H1 (cell line): Measurements from ENCODE around the gene ARHGAP26. TPM values are rescaled to one million over a fixed set of nuclear protein-coding genes. Genes with fewer than 3 reads are reported as not detected.

Experiments
- CTCF ChIA-PET: fragments of 300-600 bp; sonication (Branson Sonifier 250); formaldehyde crosslinking; loops from one replicate; lab custom pipeline; 2021; ENCODE audit not compliant: partially characterized antibody; lab: Charles Lee
- POLR2A ChIA-PET: fragments of 300-600 bp; sonication (Branson Sonifier 250); formaldehyde crosslinking; loops from one replicate; lab custom pipeline; 2021; ENCODE audit warnings: inconsistent platforms; ENCODE audit not compliant: partially characterized antibody; lab: Charles Lee
- DNase-seq, 2 experiments: peaks; one replicate each; pipeline versions ENCODE4 v3.0.0 to v3.0.0-alpha.2; 2010 to 2022; ENCODE audit warnings: low spot score in 2 of 2, low read depth in 1 of 2, mixed read lengths in 1 of 2
- FAIRE-seq: peaks from 2 replicates; lab custom pipeline; 2011; peaks lifted over from hg19 to GRCh38; lab: Jason Lieb, UNC
- H2AFZ ChIP-seq: 2 replicates; pipeline ENCODE4 v1.8.1; 2012; ENCODE audit warnings: low read length, inconsistent platforms
- H2AK5ac ChIP-seq: 2 replicates; pipeline ENCODE4 v1.6.1; 2013; ENCODE audit warnings: low read depth, low read length
- H2BK120ac ChIP-seq: replicated peaks from 2 replicates; pipeline ENCODE3; 2013; ENCODE audit warnings: low read depth, low read length, inconsistent platforms
- H2BK12ac ChIP-seq: 2 replicates; pipeline ENCODE4 v1.6.1; 2013; ENCODE audit warnings: low read depth, low read length
- H2BK15ac ChIP-seq: 2 replicates; pipeline ENCODE4 v1.6.1; 2013; ENCODE audit warnings: low read length
- H2BK20ac ChIP-seq: 2 replicates; pipeline ENCODE4 v1.6.1; 2013; ENCODE audit warnings: low read length
- H2BK5ac ChIP-seq: 2 replicates; pipeline ENCODE4 v1.6.1; 2013; ENCODE audit warnings: low read depth, low read length
- H3K14ac ChIP-seq: 2 replicates; pipeline ENCODE4 v1.6.1; 2013; ENCODE audit warnings: inconsistent platforms; ENCODE audit not compliant: insufficient read length
- H3K18ac ChIP-seq: 2 replicates; pipeline ENCODE4 v1.6.1; 2013; ENCODE audit warnings: low read length; ENCODE audit errors: extremely low read depth
- H3K23ac ChIP-seq: 2 replicates; pipeline ENCODE4 v1.6.1; 2013; ENCODE audit warnings: inconsistent platforms; ENCODE audit not compliant: insufficient read length
- H3K23me2 ChIP-seq: 2 replicates; pipeline ENCODE4 v1.6.1; 2013; ENCODE audit warnings: low read depth, low read length
- H3K27ac ChIP-seq: 2 replicates; pipeline ENCODE4 v1.6.1; 2011; ENCODE audit warnings: low read depth, low read length, inconsistent platforms
- H3K27me3 ChIP-seq, 4 experiments: replicated peaks in 1 of 4; 1 replicate in 1 of 4; 2 replicates in 3 of 4; pipeline versions ENCODE4 v1.6.1 to v1.8.1; 2011 to 2013; ENCODE audit warnings: low read length in 3 of 4, mild to moderate bottlenecking in 3 of 4, inconsistent platforms in 2 of 4, mixed read lengths in 2 of 4, moderate library complexity in 1 of 4; ENCODE audit not compliant: control insufficient read depth in 3 of 4, insufficient read depth in 3 of 4; ENCODE audit errors: extremely low read depth in 1 of 4
- H3K36me3 ChIP-seq, 4 experiments: 2 replicates each; pipeline versions ENCODE4 v1.6.1 to v1.8.1; 2011 to 2013; ENCODE audit warnings: mild to moderate bottlenecking in 4 of 4, low read length in 3 of 4, moderate library complexity in 2 of 4, control low read depth in 1 of 4, inconsistent platforms in 1 of 4; ENCODE audit not compliant: insufficient read depth in 4 of 4, control insufficient read depth in 2 of 4
- H3K4ac ChIP-seq: replicated peaks from 2 replicates; pipeline ENCODE3; 2013; ENCODE audit warnings: low read length, low read depth, mixed read lengths, inconsistent platforms; ENCODE audit not compliant: insufficient read length
- H3K4me1 ChIP-seq, 4 experiments: replicated peaks in 1 of 4; 1 replicate in 1 of 4; 2 replicates in 3 of 4; pipeline versions ENCODE4 v1.6.1 to v1.8.1; 2011 to 2013; ENCODE audit warnings: low read length in 3 of 4, inconsistent platforms in 2 of 4, mixed read lengths in 1 of 4; ENCODE audit not compliant: insufficient read depth in 4 of 4, control insufficient read depth in 3 of 4
- H3K4me2 ChIP-seq, 2 experiments: 2 replicates each; pipeline versions ENCODE4 v1.6.1 to v1.8.1; 2011 to 2013; ENCODE audit warnings: low read depth in 2 of 2, low read length in 2 of 2, control low read depth in 1 of 2, inconsistent platforms in 1 of 2, mild to moderate bottlenecking in 1 of 2; ENCODE audit not compliant: insufficient read depth in 1 of 2
- H3K4me3 ChIP-seq, 4 experiments: fragments of 200-600, 300-600 bp in 1 of 4; sonication (generic), shearing (Covaris generic), sonication (Bioruptor Twin) in 1 of 4; 2 replicates each; pipeline versions ENCODE4 v1.5.1 to v1.8.1; 2011 to 2016; ENCODE audit warnings: low read length in 4 of 4, low read depth in 3 of 4, control low read depth in 2 of 4, inconsistent platforms in 2 of 4, mild to moderate bottlenecking in 2 of 4, mixed read lengths in 1 of 4, moderate library complexity in 1 of 4; ENCODE audit not compliant: insufficient read depth in 2 of 4; ENCODE audit errors: extremely low read depth in 1 of 4
- H3K56ac ChIP-seq: replicated peaks from 2 replicates; pipeline ENCODE3; 2013; ENCODE audit warnings: low read depth, mild to moderate bottlenecking, mixed read lengths, low read length, inconsistent platforms; ENCODE audit not compliant: insufficient read length
- H3K79me1 ChIP-seq: 2 replicates; pipeline ENCODE4 v1.6.1; 2013; ENCODE audit warnings: low read depth, low read length, control low read depth
- H3K79me2 ChIP-seq, 2 experiments: 2 replicates each; pipeline versions ENCODE4 v1.6.1 to v1.8.1; 2012 to 2013; ENCODE audit warnings: low read length in 2 of 2, mild to moderate bottlenecking in 2 of 2, inconsistent platforms in 1 of 2; ENCODE audit not compliant: insufficient read depth in 2 of 2, control insufficient read depth in 1 of 2
- H3K9ac ChIP-seq, 4 experiments: replicated peaks in 1 of 4; 1 replicate in 1 of 4; 2 replicates in 3 of 4; pipeline versions ENCODE4 v1.6.1 to v1.8.1; 2011 to 2013; ENCODE audit warnings: low read depth in 3 of 4, low read length in 3 of 4, control low read depth in 2 of 4, mild to moderate bottlenecking in 2 of 4, moderate library complexity in 2 of 4, inconsistent platforms in 1 of 4; ENCODE audit errors: extremely low read depth in 1 of 4
- H3K9me3 ChIP-seq, 2 experiments: 2 replicates each; pipeline versions ENCODE4 v1.6.1 to v1.8.1; 2012 to 2013; ENCODE audit warnings: mild to moderate bottlenecking in 2 of 2, moderate library complexity in 2 of 2, control low read depth in 1 of 2, inconsistent platforms in 1 of 2, low read depth in 1 of 2, low read length in 1 of 2, mixed read lengths in 1 of 2; ENCODE audit not compliant: insufficient read depth in 2 of 2
- H4K20me1 ChIP-seq, 2 experiments: replicated peaks in 1 of 2; 2 replicates each; pipeline versions ENCODE3 to v1.8.1; 2011 to 2013; ENCODE audit warnings: inconsistent platforms in 2 of 2, low read length in 2 of 2, mild to moderate bottlenecking in 1 of 2; ENCODE audit not compliant: insufficient read depth in 2 of 2, control insufficient read depth in 1 of 2
- H4K5ac ChIP-seq: 2 replicates; pipeline ENCODE4 v1.6.1; 2013; ENCODE audit warnings: low read length, low read depth, mixed read lengths, inconsistent platforms; ENCODE audit not compliant: insufficient read length
- H4K8ac ChIP-seq: 2 replicates; pipeline ENCODE4 v1.8.0; 2013; ENCODE audit warnings: mild to moderate bottlenecking, moderate library complexity, low read length, inconsistent platforms; ENCODE audit not compliant: insufficient read depth; ENCODE audit errors: extremely low read depth
- H4K91ac ChIP-seq: replicated peaks from 2 replicates; pipeline ENCODE3; 2013; ENCODE audit warnings: low read length, mixed read lengths, inconsistent platforms; ENCODE audit not compliant: insufficient read length
- ASH2L ChIP-seq: fragments of 200-600, 300-600 bp; sonication (generic); IDR thresholded peaks from one replicate; pipeline ENCODE4 v1.7.1; 2017; ENCODE audit warnings: low read length
- CEBPB ChIP-seq: IDR thresholded peaks from 2 replicates; pipeline ENCODE4 v1.6.1; 2012; ENCODE audit warnings: low read depth, low read length
- CHD2 ChIP-seq: IDR thresholded peaks from 2 replicates; pipeline ENCODE4 v1.6.1; 2012; ENCODE audit warnings: low read length, improper control_type of control experiment
- GABPA ChIP-seq: IDR thresholded peaks from 2 replicates; pipeline ENCODE4 v1.6.1; 2011; ENCODE audit warnings: mild to moderate bottlenecking, low read length, moderate library complexity, borderline replicate concordance; ENCODE audit not compliant: insufficient read depth
- HDAC6 ChIP-seq: IDR thresholded peaks from one replicate; pipeline ENCODE4 v1.7.1; 2012; ENCODE audit warnings: low read depth, mild to moderate bottlenecking, inconsistent platforms, low read length, moderate library complexity
- JUN ChIP-seq: IDR thresholded peaks from 2 replicates; pipeline ENCODE4 v1.6.1; 2011; ENCODE audit warnings: low read depth, mild to moderate bottlenecking, improper control_type of control experiment, low read length
- KDM1A ChIP-seq: fragments of 200-600, 300-600 bp; sonication (generic); IDR thresholded peaks from 2 replicates; pipeline ENCODE4 v1.7.1; 2016; ENCODE audit warnings: mild to moderate bottlenecking, low read length, borderline replicate concordance
- NRF1 ChIP-seq: IDR thresholded peaks from 2 replicates; pipeline ENCODE4 v1.6.1; 2011; ENCODE audit warnings: mild to moderate bottlenecking, low read depth, low read length, improper control_type of control experiment
- POLR2A ChIP-seq, 2 experiments: IDR thresholded peaks; 1 replicate in 1 of 2; 2 replicates in 1 of 2; pipeline ENCODE4 v1.6.1; 2011; ENCODE audit warnings: low read depth in 2 of 2, low read length in 2 of 2, mild to moderate bottlenecking in 2 of 2; ENCODE audit errors: control extremely low read depth in 1 of 2
- SAP30 ChIP-seq: fragments of 300-600 bp; sonication (generic); IDR thresholded peaks from 2 replicates; pipeline ENCODE4 v1.7.1; 2012; ENCODE audit warnings: low read length, moderate library complexity, mild to moderate bottlenecking, inconsistent platforms; ENCODE audit not compliant: insufficient read depth, insufficient replicate concordance
- SP4 ChIP-seq: IDR thresholded peaks from 2 replicates; pipeline ENCODE4 v1.6.1; 2012; ENCODE audit warnings: low read length, inconsistent platforms
- TBP ChIP-seq: IDR thresholded peaks from 2 replicates; pipeline ENCODE4 v1.6.1; 2011; ENCODE audit warnings: low read depth, low read length, improper control_type of control experiment
- WGBS, 2 experiments: shearing (Covaris generic) in 1 of 2; methylation state at CpG; one replicate each; pipeline versions ENCODE4 v1.1.6 to v1.1.7; 2013 to 2015; ENCODE audit warnings: low lambda C conversion rate in 2 of 2, mixed read lengths in 2 of 2, inconsistent platforms in 1 of 2, low coverage in 1 of 2, missing lambda C conversion rate in 1 of 2; ENCODE audit not compliant: insufficient replicate concordance in 2 of 2, insufficient coverage in 1 of 2, insufficient read length in 1 of 2; ENCODE audit errors: extremely low coverage in 1 of 2, missing lambda C conversion rate in 1 of 2; 5-methylcytosine and 5-hydroxymethylcytosine counted together
- polyA plus RNA-seq, 7 experiments: library from polyadenylated mRNA; depleted of rRNA in 3 of 7; stranded (reverse) in 5 of 7; unstranded in 2 of 7; fragments of >200 nt in 5 of 7; fragments of 200-250 nt in 2 of 7; gene quantifications; 1 replicate in 5 of 7; 2 replicates in 1 of 7; 4 replicates in 1 of 7; pipeline versions ENCODE4 v1.2.1 to v1.2.3, GENCODE V29; 2011 to 2013; ENCODE audit warnings: missing spikeins in 2 of 7, mixed read lengths in 2 of 7
- total RNA-seq: library from RNA; stranded (reverse); fragmentation: NEBNext Ultra II Directional; extraction: Animal tissue kit (Norgen Biotek cat#: 25700); gene quantifications from 2 replicates; pipeline ENCODE4 v1.2.1, GENCODE V29; 2021
- TF ChIP-seq, protein P1 (sequence below): IDR thresholded peaks from 2 replicates; pipeline ENCODE4 v1.6.1; 2011; ENCODE audit warnings: low read depth, mild to moderate bottlenecking, low read length; ENCODE audit not compliant: insufficient read depth
- TF ChIP-seq, protein P2 (sequence below): IDR thresholded peaks from 2 replicates; pipeline ENCODE4 v1.6.1; 2012; ENCODE audit warnings: inconsistent platforms

The ARHGAP26 gene
- total and polyA plus RNA-seq, 2 of the 8 experiments (the other 6 are each of a cell fraction or from before 2014, with no cell fraction given): 7.1 to 24.8 TPM

DNA sequence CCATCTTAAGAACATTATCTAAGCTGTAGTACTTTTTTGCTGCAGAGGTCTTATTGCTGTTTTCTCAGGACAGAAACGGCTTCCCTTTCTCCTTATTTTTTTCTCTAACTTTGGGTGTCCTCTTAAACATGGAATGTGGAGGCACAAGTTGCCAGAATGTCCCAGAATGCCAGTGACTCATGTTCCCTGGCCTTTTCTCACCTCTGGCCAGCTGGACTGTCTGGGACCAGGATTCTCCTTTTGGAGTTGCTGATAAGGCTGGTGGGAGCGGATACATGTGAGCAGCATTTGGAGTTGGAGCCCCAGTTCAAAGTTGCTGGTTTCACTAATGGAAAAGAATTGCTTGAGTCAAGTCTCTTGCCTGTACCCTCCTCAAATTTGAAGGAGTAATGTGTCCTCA, 112.8 kb downstream of the ARHGAP26 start:
- no peaks in the 10 kb centered on the region for H3K79me2 ChIP-seq
- no peaks in the 10 kb centered on the region for H3K79me1 ChIP-seq
- FAIRE-seq (no peak), DNase-seq (no peak)
- H2BK12ac ChIP-seq: no peak overlapping the region
- no peak overlapping the region for H3K56ac ChIP-seq
- H3K36me3 ChIP-seq: no peaks in the 10 kb centered on the region
- H3K18ac ChIP-seq: no peak overlapping the region
- H3K23ac ChIP-seq: no peak overlapping the region
- no peaks in the 10 kb centered on the region for H4K20me1 ChIP-seq
- H3K27me3 ChIP-seq: no peaks in the 10 kb centered on the region
- no peak overlapping the region for H3K14ac ChIP-seq
- no peak overlapping the region for H4K5ac ChIP-seq
- no peak overlapping the region for H4K8ac ChIP-seq
- 0 out of 2 replicates have a peak overlapping the region, but pooled peaks have one; percentile 30 for H2AK5ac ChIP-seq
- no peak overlapping the region for H3K4ac ChIP-seq
- 78% methylated on average over 2 of the region's 2 CpGs; no CpG with 5 or more reads in 1 of the 2 experiments for WGBS, 2 experiments
- no peak overlapping the region for H3K9ac ChIP-seq
- CTCF ChIA-PET: interaction anchor here (0.6 to 26.2 kb wide), 14 partner anchors 11 to 228 kb away, joined by 3 to 632 read pairs (median 18); partner anchors contain the start of gene ARHGAP26
- no peak overlapping the region for H3K4me2 ChIP-seq
- H3K9me3 ChIP-seq: no peaks in the 10 kb centered on the region
- H2AFZ ChIP-seq: no peak overlapping the region
- no peak overlapping the region for H4K91ac ChIP-seq
- H3K4me3 ChIP-seq: no peak overlapping the region
- H3K27ac ChIP-seq: no peak overlapping the region
- POLR2A ChIA-PET: interaction anchor here (1.0 kb wide), 1 partner anchor 133 kb away, joined by 3 read pairs; no protein-coding TSS in a partner anchor
- no peak overlapping the region; the same call in 1 of the 2 replicates for H2BK15ac ChIP-seq
- H3K23me2 ChIP-seq: no peaks in the 10 kb centered on the region
- no peak overlapping the region for H2BK120ac ChIP-seq
- H2BK20ac ChIP-seq: no peak overlapping the region
- no peak overlapping the region for H2BK5ac ChIP-seq
- H3K4me1 ChIP-seq: peaks cover 10 to 22% (median 15%) of the 10 kb centered on the region in 4 experiments
- TF ChIP-seq POLR2A (IDR thresholded peaks at IDR 0.05; ENCODE audit: control extremely low read depth in 1 of 2, low read depth in 2 of 2, low read length in 2 of 2) (no peak), HDAC6 (no peak), ASH2L (no peak), JUN (no peak), SP4 (no peak), TBP (no peak), NRF1 (no peak), GABPA (no peak), KDM1A (no peak), CHD2 (no peak), CEBPB (no peak), SAP30 (no peak)
- TF ChIP-seq, protein P1, sequence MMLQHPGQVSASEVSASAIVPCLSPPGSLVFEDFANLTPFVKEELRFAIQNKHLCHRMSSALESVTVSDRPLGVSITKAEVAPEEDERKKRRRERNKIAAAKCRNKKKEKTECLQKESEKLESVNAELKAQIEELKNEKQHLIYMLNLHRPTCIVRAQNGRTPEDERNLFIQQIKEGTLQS: no peak
- TF ChIP-seq, protein P2, sequence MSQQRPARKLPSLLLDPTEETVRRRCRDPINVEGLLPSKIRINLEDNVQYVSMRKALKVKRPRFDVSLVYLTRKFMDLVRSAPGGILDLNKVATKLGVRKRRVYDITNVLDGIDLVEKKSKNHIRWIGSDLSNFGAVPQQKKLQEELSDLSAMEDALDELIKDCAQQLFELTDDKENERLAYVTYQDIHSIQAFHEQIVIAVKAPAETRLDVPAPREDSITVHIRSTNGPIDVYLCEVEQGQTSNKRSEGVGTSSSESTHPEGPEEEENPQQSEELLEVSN: no peak
